HepG2 (cell line): ENCODE data around the gene STXBP4. TPM values are rescaled to one million over a fixed set of nuclear protein-coding genes. Genes with fewer than 3 reads are reported as not detected.

Experiments
- ATF1 ChIP-seq: IDR thresholded peaks from 2 replicates; pipeline ENCODE4 v1.6.1; 2016; ENCODE audit warnings: mild to moderate bottlenecking, control low read depth
- CEBPZ ChIP-seq: IDR thresholded peaks from 2 replicates; pipeline ENCODE4 v1.6.1; 2012; ENCODE audit warnings: low read length, improper control_type of control experiment
- FOXO4 ChIP-seq: sonication (generic); formaldehyde crosslinking; conservative IDR thresholded peaks from 2 replicates; pipeline ENCODE4 v1.8.1; 2023; ENCODE audit warnings: missing genetic modification reagents
- HMGXB3 ChIP-seq: sonication (generic); formaldehyde crosslinking; IDR thresholded peaks from 2 replicates; pipeline ENCODE4 v1.4.0; 2020; ENCODE audit warnings: missing genetic modification reagents, borderline replicate concordance
- HNF4A ChIP-seq: sonication (generic); formaldehyde crosslinking; IDR thresholded peaks from 2 replicates; pipeline ENCODE4 v1.4.0; 2020; ENCODE audit warnings: missing genetic modification reagents
- HNRNPUL1 ChIP-seq: fragments of 200-400 bp; formaldehyde crosslinking; IDR thresholded peaks from 2 replicates; pipeline ENCODE4 v1.6.1; 2017; ENCODE audit warnings: low read depth, mild to moderate bottlenecking, low read length, moderate library complexity
- HOXA7 ChIP-seq: sonication (generic); formaldehyde crosslinking; IDR thresholded peaks from 2 replicates; pipeline ENCODE4 v1.8.1; 2022; ENCODE audit warnings: mild to moderate bottlenecking, missing genetic modification reagents, moderate library complexity
- KLF6 ChIP-seq: IDR thresholded peaks from 2 replicates; pipeline ENCODE4 v1.8.0; 2016; ENCODE audit warnings: missing biosample characterization, missing genetic modification reagents
- NR2C2 ChIP-seq: sonication (generic); formaldehyde crosslinking; IDR thresholded peaks from 2 replicates; pipeline ENCODE4 v1.4.0; 2020; ENCODE audit warnings: missing genetic modification reagents, mild to moderate bottlenecking, moderate library complexity, borderline replicate concordance
- REXO4 ChIP-seq: sonication (generic); formaldehyde crosslinking; IDR thresholded peaks from 2 replicates; pipeline ENCODE4 v1.8.0; 2022; ENCODE audit warnings: missing genetic modification reagents, mild to moderate bottlenecking, borderline replicate concordance
- SMYD3 ChIP-seq: sonication (generic); formaldehyde crosslinking; IDR thresholded peaks from 2 replicates; pipeline ENCODE4 v1.8.1; 2023; ENCODE audit warnings: mild to moderate bottlenecking, missing genetic modification reagents
- SNRNP70 ChIP-seq: fragments of 200-400 bp; formaldehyde crosslinking; IDR thresholded peaks from 2 replicates; pipeline ENCODE4 v1.6.1; 2017; ENCODE audit warnings: mild to moderate bottlenecking, low read depth, low read length, moderate library complexity
- SRSF4 ChIP-seq: fragments of 200-400 bp; formaldehyde crosslinking; IDR thresholded peaks from one replicate; pipeline ENCODE4 v1.6.1; 2018; ENCODE audit warnings: mild to moderate bottlenecking, low read depth, low read length, moderate library complexity; ENCODE audit not compliant: poor library complexity, severe bottlenecking
- ZNF207 ChIP-seq: fragments of 450-650 bp; IDR thresholded peaks from 2 replicates; pipeline ENCODE4 v1.6.1; 2016; ENCODE audit warnings: antibody characterized with exemption, borderline replicate concordance
- ZNF343 ChIP-seq: sonication (generic); formaldehyde crosslinking; IDR thresholded peaks from 2 replicates; pipeline ENCODE4 v1.4.0; 2020; ENCODE audit warnings: mild to moderate bottlenecking, missing genetic modification reagents
- ZNF510 ChIP-seq: sonication (generic); formaldehyde crosslinking; IDR thresholded peaks from 2 replicates; pipeline ENCODE4 v1.4.0; 2020; ENCODE audit warnings: low read depth, mild to moderate bottlenecking, missing genetic modification reagents
- ZNF576 ChIP-seq: sonication (generic); formaldehyde crosslinking; IDR thresholded peaks from 2 replicates; pipeline ENCODE4 v1.4.0; 2020; ENCODE audit warnings: mild to moderate bottlenecking, missing genetic modification reagents
- ZNF577 ChIP-seq: sonication (generic); formaldehyde crosslinking; IDR thresholded peaks from 2 replicates; pipeline ENCODE4 v1.4.0; 2020; ENCODE audit warnings: mild to moderate bottlenecking, low read depth, missing genetic modification reagents, borderline replicate concordance
- ZSCAN31 ChIP-seq: sonication (generic); formaldehyde crosslinking; IDR thresholded peaks from 2 replicates; pipeline ENCODE4 v1.5.0; 2020; ENCODE audit warnings: low read depth, mild to moderate bottlenecking, missing genetic modification reagents
- polyA plus RNA-seq, 8 experiments: library from polyadenylated mRNA; depleted of rRNA in 3 of 8; stranded (reverse) in 7 of 8; unstranded in 1 of 8; fragments of >200 nt; fragmentation: Illumina TruSeq in 4 of 8; extraction: Trizol in 4 of 8; gene quantifications; 2 replicates each; pipeline versions ENCODE4 v1.2.1 to v1.2.3, GENCODE V29; 2011 to 2016; ENCODE audit warnings: low read depth in 4 of 8, missing spikeins in 1 of 8, mixed read lengths in 1 of 8; ENCODE audit not compliant: insufficient read depth in 1 of 8
- total RNA-seq, 5 experiments: library from RNA; depleted of rRNA; stranded (reverse); fragments of >200 nt; fragmentation: Illumina TruSeq; extraction: Trizol; gene quantifications; 2 replicates each; pipeline ENCODE4 v1.2.3, GENCODE V29; 2016; ENCODE audit warnings: low read depth in 1 of 5

Gene STXBP4
- total and polyA plus RNA-seq, 2 of the 13 experiments (the other 11 are each of a cell fraction or from before 2014, with no cell fraction given): 8.5 to 36.1 TPM

DNA sequence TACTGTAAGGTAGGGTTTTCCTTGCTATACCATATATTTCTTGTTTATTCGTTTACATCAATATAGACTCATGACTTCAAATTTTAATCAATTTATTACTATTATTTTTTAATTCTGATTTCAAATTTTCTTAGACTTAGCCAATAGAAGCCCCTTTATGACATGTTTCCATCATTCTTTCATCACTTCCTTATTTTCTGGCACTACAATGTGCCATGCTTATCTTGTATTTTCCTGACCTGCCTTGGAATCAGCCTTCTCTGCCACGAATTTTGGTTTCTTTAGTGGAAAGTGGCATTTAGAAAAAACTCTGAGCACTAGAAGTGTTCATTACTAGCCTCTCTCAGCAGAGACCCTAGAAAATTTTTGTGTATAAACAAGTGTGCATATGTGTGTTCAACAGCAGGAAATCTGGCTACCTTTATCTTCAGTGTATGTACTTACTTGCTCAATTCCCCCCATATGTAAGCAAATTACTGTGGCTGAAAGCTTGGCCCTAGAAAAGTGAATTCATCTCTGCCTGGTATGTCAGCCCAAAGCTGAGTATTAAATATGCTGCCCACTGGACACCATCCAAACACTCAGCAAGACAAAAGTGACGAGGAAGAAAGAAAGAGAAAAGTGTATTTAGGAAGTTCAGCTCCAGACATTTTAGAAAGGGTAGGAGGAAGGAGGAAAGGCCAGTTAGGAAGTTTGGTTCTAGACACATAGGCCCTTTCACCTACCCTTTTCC, 4.0 kb downstream of the STXBP4 start (continued):
- TF ChIP-seq ZNF510 (CRISPR knock-in tag): no peak
- TF ChIP-seq ZNF576 (CRISPR knock-in tag): no peak
- 0 out of 2 replicates have a peak, but pooled peaks have one; percentile 3 for TF ChIP-seq NR2C2 (CRISPR knock-in tag)
- TF ChIP-seq HNF4A (CRISPR knock-in tag): no peak
- TF ChIP-seq ZNF343 (CRISPR knock-in tag): no peak
- no peak for TF ChIP-seq CEBPZ
- no peak for TF ChIP-seq SNRNP70
- TF ChIP-seq KLF6: no peak
- no peak for TF ChIP-seq ZSCAN31
- TF ChIP-seq HNRNPUL1: no peak
- no peak for TF ChIP-seq ZNF577 (CRISPR knock-in tag)
- no peak for TF ChIP-seq SMYD3 (CRISPR knock-in tag)
- TF ChIP-seq ATF1: no peak
- TF ChIP-seq HOXA7 (CRISPR knock-in tag): no peak
- no peak for TF ChIP-seq SRSF4
- no peak for TF ChIP-seq FOXO4 (CRISPR knock-in tag)
- no peak for TF ChIP-seq ZNF207
- TF ChIP-seq HMGXB3: no peak
- no peak for TF ChIP-seq REXO4 (CRISPR knock-in tag)
